Liver (tissue), 9 donors: ENCODE results near the gene TSGA10. TPM values are rescaled to one million over a fixed set of nuclear protein-coding genes. Genes with fewer than 3 reads are reported as not detected.
A peak's percentile ranks its signal among the peaks of the same experiment; 100 is the strongest.

Experiments used
- DNase-seq: peaks from one replicate; pipeline ENCODE4 v3.0.0-alpha.2; 2017; ENCODE audit warnings: low spot score
- H3K27ac ChIP-seq, 2 donors: one replicate each; pipeline ENCODE4 v1.7.0; 2013; ENCODE audit warnings: inconsistent platforms in 2 of 2, low read length in 2 of 2, control low read depth in 1 of 2, low read depth in 1 of 2, mild to moderate bottlenecking in 1 of 2
- H3K27me3 ChIP-seq, 4 donors: one replicate each; pipeline versions ENCODE4 v1.6.1 to v1.7.0; 2013; ENCODE audit warnings: low read length in 3 of 4, inconsistent platforms in 1 of 4, mild to moderate bottlenecking in 1 of 4, moderate library complexity in 1 of 4; ENCODE audit not compliant: control insufficient read depth in 4 of 4, insufficient read depth in 4 of 4
- H3K36me3 ChIP-seq, 4 donors: one replicate each; pipeline versions ENCODE4 v1.6.1 to v1.7.0; 2013; ENCODE audit warnings: low read length in 3 of 4, mild to moderate bottlenecking in 3 of 4, low read depth in 1 of 4, moderate library complexity in 1 of 4; ENCODE audit not compliant: control insufficient read depth in 4 of 4, insufficient read depth in 3 of 4
- H3K4me1 ChIP-seq, 4 donors: one replicate each; pipeline versions ENCODE4 v1.6.1 to v1.7.0; 2013; ENCODE audit warnings: low read length in 3 of 4, mild to moderate bottlenecking in 3 of 4, moderate library complexity in 1 of 4; ENCODE audit not compliant: control insufficient read depth in 4 of 4, insufficient read depth in 4 of 4
- H3K4me3 ChIP-seq, 3 donors: one replicate each; pipeline versions ENCODE4 v1.6.1 to v1.7.0; 2013; ENCODE audit warnings: low read length in 3 of 3, control low read depth in 1 of 3, low read depth in 1 of 3, mild to moderate bottlenecking in 1 of 3
- H3K9ac ChIP-seq, 2 donors: one replicate each; pipeline ENCODE4 v1.7.0; 2013; ENCODE audit warnings: low read length in 2 of 2, mild to moderate bottlenecking in 2 of 2, moderate library complexity in 2 of 2, control low read depth in 1 of 2, low read depth in 1 of 2
- H3K9me3 ChIP-seq, 4 donors: one replicate each; pipeline versions ENCODE4 v1.6.1 to v1.7.0; 2013; ENCODE audit warnings: low read length in 3 of 4; ENCODE audit not compliant: control insufficient read depth in 4 of 4
- CTCF ChIP-seq: fragments of 150-350 bp; IDR thresholded peaks from 2 replicates; pipeline ENCODE4 v1.5.1; 2017; ENCODE audit warnings: improper control_type of control experiment, low read depth, low read length; ENCODE audit not compliant: missing input control
- EGR1 ChIP-seq, 2 donors: IDR thresholded peaks; 2 replicates each; pipeline ENCODE4 v1.6.1; 2016 to 2018; ENCODE audit warnings: antibody characterized with exemption in 2 of 2, low read depth in 2 of 2
- HNF4G ChIP-seq: IDR thresholded peaks from 2 replicates; pipeline ENCODE4 v1.6.1; 2016; ENCODE audit warnings: antibody characterized with exemption
- JUND ChIP-seq, 2 donors: IDR thresholded peaks; 2 replicates each; pipeline ENCODE4 v1.6.1; 2016; ENCODE audit warnings: antibody characterized with exemption in 2 of 2
- NR2F2 ChIP-seq: IDR thresholded peaks from 2 replicates; pipeline ENCODE4 v1.6.1; 2016; ENCODE audit warnings: antibody characterized with exemption
- RXRA ChIP-seq, 2 donors: IDR thresholded peaks; 2 replicates each; pipeline ENCODE4 v1.6.1; 2017 to 2018; ENCODE audit warnings: antibody characterized with exemption in 2 of 2, mild to moderate bottlenecking in 1 of 2
- ZBTB33 ChIP-seq: IDR thresholded peaks from 2 replicates; pipeline ENCODE4 v1.6.1; 2016; ENCODE audit warnings: antibody characterized with exemption
- WGBS: extraction: QIAGEN DNeasy Blood & Tissue Kit; methylation state at CpG from one replicate; pipeline ENCODE4 v1.1.7; 2013; 5-methylcytosine and 5-hydroxymethylcytosine counted together
- polyA plus RNA-seq, 2 donors: library from polyadenylated mRNA; stranded (reverse) in 1 of 2; unstranded in 1 of 2; fragments of 200-250 nt in 1 of 2; fragments of >200 nt in 1 of 2; fragmentation: Nextera tagmentation in 1 of 2; extraction: Ambion mirVana in 1 of 2; gene quantifications; one replicate each; pipeline versions ENCODE4 v1.2.1 to v1.2.3, GENCODE V29; 2013 to 2015
- total RNA-seq, 2 donors: library from RNA; depleted of rRNA; stranded (reverse); fragments of >200 nt; gene quantifications; one replicate each; pipeline ENCODE4 v1.2.3, GENCODE V29; 2014
- donor health status: healthy.
- donor health status: healthy.
- donor health status: healthy.
- donor health status: healthy.
- donor health status: healthy.

The TSGA10 gene
- total and polyA plus RNA-seq, 4 donors, result 0.93 to 4.4 (median 3.8) TPM

- TF ChIP-seq ZBTB33 (no peak), EGR1 (IDR thresholded peaks at IDR 0.05; ENCODE audit: low read depth in 2 of 2) (no peak)
These were observed 75.5 kb downstream of the TSGA10 start (continued) for GRCh38 chr2:99079226-99079625.

GRCh38 chr2:99072551-99072950 is 82.2 kb downstream of the TSGA10 start:
- no peak for TF ChIP-seq EGR1 (IDR thresholded peaks at IDR 0.05; ENCODE audit: low read depth in 2 of 2)
- TF ChIP-seq RXRA (IDR thresholded peaks at IDR 0.05), result no peak
- no peak for TF ChIP-seq HNF4G
- no peak for TF ChIP-seq JUND (IDR thresholded peaks at IDR 0.05)
- no peak for TF ChIP-seq CTCF
- WGBS, result 94% methylated on average over 1 of the region's 1 CpG
- Histone ChIP-seq H3K4me3 (no peak overlapping the region), H3K9ac (no peak overlapping the region), H3K36me3 (no peaks in the 10 kb centered on the region), H3K9me3 (no peaks in the 10 kb centered on the region), H3K4me1 (no peaks in the 10 kb centered on the region), H3K27ac (no peak overlapping the region), H3K27me3 (no peaks in the 10 kb centered on the region)
- DNase-seq, result no peak

- Histone ChIP-seq H3K36me3 (no peaks in the 10 kb centered on the region), H3K9ac (no peak overlapping the region)
- DNase-seq, result no peak
These were observed 86.7 kb downstream of the TSGA10 start for GRCh38 chr2:99067871-99068625.

More at GRCh38 chr2:99067871-99068625, 86.7 kb downstream of the TSGA10 start:
- Histone ChIP-seq H3K27me3 (no peaks in the 10 kb centered on the region), H3K27ac (no peak overlapping the region), H3K4me3 (no peak overlapping the region), H3K4me1 (no peaks in the 10 kb centered on the region), H3K9me3 (no peaks in the 10 kb centered on the region)
- WGBS, result 75% methylated on average over 3 of the region's 3 CpGs
- no peak for TF ChIP-seq NR2F2
- TF ChIP-seq CTCF, result peak; percentile 11
